Stimulated activated CD8-positive, alpha-beta memory T cell treated with anti-CD3 and anti-CD28 coated beads, Interleukin-15, amount 100 ng/mL, for 1 hour (primary cell): ENCODE results near the gene NAA40.

Source experiments
- DNase-seq: peaks from one replicate; pipeline ENCODE4 v3.0.0-alpha.2; 2020; ENCODE audit warnings: low read depth

The NAA40 gene

GRCh38 chr11:63913866-63914830, 24.7 kb upstream of the NAA40 start:
- DNase-seq, result no peak

DNA sequence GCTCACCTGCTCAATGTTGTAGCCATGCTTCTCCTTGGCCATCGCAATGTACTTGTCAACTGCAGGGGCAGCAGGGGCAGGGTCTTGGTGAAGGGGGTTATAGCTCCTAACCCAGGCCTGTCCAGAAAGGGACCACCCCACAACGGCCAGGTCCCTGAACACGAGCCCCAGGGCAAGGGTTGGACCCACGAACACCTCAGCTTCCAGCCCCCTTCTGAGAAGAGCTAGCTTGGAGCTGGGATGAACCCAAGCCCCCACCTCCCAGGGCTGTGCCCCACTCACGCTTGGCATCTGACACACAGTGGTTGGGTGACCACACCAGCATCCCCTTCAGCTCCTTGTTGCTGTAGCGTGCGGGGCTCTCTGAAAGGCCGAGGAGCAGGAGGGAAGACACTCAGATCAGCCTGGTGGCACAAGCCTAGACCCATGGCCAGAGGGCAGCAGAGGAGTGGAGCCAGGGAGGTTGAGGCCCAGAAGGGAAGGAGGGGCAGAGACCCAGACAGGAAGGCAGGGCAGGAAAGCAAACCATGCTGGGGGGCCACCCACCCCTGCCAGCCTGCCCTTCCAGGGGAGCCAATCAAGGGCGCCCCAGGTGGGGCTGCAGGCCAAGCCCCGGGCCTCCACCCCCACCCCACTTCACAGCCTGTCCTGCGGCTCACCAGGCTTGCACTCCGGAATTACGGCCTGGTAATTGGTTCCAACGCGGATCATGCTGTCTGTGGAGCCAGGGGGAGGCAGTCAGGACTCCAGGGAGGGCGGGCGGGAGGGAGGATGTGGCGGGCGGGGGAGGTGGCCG, 23.7 kb upstream of the NAA40 start:
- no peak for DNase-seq

- DNase-seq, result no peak
Measured at GRCh38 chr11:63915961-63916836, 22.6 kb upstream of the NAA40 start.

GRCh38 chr11:63916837-63917691, 21.7 kb upstream of the NAA40 start, which contains the start of gene RCOR2:
TSS of gene RCOR2 (minus strand) at chr11:63917164. CDS start at chr11:63916456, 708 bp downstream.
- DNase-seq, result no peak

DNA sequence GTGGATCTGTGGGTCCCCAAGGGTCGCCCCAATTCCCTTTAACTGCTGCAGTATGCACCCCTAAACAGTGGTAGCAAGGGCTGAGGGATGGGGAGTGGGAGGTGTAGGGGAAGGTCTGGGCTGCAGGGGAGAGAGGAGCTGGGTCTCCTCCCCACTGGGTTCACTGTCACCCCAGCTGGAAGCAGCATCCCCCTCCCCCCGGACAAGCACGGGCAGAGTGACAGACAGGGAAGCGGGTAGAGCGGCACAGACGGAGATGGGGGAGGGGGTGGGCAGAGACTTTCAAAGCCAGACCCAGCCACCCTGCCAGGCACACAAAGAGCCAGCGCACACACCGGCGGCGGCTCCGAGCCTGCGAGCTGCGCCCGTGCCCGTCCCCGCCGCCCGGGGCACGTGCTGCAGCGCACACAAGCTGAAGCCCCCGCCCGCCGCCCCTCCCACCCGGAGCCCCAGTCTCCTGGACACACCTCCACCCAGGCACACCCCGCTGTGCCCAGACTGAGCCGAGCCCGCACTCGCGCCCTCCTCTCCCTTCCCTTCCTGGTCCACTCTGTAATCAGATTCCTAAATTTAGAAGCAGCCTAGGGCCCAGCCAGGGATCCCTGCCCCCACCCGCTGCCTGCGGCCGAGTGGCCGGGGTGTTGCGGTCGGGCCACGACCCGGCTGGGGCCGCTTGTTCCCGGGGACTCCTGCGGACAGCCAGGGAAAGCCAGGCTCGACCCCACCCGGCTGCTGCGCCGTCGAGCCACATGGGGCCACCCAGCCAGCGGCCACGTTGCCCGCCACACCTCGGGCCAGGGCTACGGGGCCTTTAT, 20.9 kb upstream of the NAA40 start:
- DNase-seq, result no peak

- DNase-seq, result no peak
Measured at GRCh38 chr11:63918507-63919191, 20.2 kb upstream of the NAA40 start.

DNA sequence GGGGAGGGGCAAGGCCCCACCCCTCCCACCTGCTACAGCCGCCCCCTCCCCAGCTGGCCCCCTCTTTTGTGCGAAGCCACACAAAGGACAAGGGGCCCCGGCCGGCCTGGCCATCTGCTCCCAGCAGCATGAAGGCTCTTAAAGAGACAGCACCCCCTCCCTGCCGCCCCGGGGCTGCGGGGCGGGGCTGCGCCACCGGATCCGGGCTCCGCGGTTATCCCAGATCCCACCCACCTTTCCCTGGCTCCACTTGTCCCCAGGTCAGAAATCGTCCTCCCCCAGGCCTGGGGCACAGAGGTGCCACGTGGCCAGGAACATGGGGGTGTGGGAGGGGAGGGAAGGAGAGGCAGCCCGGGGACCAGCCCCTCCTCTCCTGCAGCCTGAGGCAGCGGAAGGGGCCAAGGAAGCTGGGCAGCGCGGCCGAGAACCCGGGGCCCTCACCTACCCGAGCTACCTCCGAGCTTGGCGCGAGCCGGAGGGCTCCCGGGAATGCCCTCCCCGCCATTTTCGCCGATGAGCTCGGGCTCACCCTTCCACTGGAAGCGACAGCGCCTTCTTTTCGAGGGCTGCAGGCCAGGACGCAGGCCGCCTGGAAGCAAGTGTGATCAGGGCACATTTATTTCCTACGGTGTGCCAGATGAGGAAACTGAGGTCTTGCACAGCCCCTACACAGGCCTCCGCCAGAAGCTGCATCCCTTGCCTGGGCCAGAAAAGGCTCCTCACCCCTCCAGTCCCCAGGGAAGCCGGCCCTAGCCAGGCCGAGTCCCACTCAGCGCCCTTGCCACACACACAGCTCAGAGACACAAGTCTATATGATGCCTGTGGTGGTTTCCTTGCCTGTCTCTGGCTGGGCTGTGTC, 19.3 kb upstream of the NAA40 start:
- DNase-seq, result no peak

DNA sequence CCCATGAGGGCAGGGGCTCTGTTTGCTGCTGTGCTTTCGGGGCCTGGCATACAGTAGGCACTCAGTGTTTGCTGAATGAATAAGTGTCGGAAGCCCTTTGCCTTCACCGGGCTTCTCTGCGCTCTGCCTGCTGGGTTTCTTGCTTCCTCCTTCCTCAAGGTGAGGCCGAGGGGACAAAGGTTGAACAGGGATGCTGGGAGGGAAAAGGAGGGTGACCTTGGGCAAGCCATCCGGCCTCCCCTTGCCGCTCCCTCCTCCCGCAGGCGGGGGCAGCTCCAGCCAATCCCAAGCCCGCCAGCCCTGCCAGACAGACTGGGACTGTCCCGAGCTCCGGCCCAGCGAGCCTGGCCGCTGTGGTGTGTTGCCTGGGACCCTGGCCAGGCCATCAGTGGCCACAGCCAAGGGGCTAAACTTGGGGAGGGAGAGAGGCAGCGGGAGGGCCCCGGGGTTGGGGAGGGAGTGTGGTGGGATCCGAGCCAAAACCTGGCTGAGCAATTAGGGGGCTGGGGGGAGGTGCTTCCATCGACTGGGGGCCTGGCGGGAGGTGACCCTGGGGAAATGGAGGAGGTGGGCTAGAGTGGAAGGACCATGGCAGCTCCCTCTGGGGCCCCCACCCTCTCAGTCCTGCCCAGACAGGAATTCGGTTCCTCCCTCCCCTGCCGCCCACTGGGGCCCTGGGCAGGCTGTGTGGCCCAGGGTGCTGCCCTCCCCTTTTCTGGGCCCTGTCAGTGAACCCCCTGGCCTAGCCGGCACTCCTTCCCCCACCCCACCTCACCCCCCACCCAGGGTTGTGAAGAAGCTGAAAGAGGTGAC, 18.5 kb upstream of the NAA40 start:
- no peak for DNase-seq

DNA sequence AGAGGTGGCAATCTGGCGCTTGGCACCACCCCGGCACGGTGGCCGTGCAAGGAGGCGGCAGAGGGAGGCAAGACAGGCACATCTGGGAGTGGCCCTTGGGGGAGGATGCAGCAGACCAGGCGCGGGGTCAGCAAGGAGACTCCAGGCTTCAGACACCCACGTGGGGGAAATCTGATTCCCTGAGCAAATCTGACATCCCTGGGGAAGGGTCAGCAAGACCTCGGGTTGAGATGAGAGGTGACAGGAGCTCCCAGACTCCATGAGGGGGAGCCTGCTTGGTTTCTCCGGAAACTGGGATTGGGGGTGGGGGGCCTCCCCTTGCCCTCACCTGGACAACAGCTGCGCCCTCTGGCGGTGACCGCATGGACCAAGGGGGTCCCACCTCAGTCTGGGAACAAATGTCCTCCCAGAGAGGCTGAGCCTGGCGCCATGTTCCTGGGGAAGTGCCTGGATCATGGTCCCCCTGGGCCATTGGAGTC, 17.8 kb upstream of the NAA40 start:
- DNase-seq, result no peak

- DNase-seq, result no peak
Measured at GRCh38 chr11:63922673-63923192, 16.1 kb upstream of the NAA40 start.

DNA sequence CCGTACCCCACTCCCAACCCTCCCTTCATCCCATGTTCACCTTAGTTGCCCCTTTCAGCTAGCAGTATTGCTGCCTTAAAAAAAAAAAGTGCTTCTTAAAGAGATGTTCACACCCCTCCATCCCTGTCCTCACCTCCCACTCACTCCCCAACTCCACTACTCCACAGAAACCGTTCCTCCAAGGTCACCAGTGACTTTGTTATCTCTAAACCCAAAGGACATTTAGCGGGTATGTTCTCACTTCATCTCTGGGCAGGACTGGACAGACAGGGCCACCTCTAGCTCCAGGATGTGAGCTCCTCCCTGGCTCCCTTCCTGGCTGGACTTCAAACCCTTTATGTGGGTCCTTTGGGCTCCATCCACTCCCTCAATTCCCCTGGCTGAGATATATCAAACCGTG, 15.5 kb upstream of the NAA40 start:
- DNase-seq, result no peak

DNA sequence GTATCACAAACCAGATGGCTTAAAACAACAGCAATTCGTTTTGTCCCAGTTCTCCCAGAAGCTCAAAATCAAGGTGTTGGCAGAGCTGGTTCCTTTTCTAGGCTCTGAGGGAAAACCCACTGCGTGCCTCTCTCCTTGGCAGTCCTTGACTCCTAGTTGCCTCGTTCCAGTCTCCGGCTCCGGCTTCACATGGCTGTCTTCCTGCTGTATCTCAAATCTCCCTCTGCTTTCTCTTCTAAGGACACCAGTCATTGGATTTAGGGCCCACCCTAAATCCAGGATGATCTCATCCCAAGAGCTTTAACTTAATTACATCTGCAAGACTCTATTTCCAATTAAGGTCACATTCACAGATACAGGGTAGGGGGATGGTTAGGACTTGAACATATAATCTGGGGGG, 9.2 kb upstream of the NAA40 start:
- DNase-seq, result no peak

GRCh38 chr11:63931045-63931444, 7.8 kb upstream of the NAA40 start:
- DNase-seq, result no peak

GRCh38 chr11:63931876-63932275, 6.9 kb upstream of the NAA40 start:
- DNase-seq, result no peak

- no peak for DNase-seq
Measured at GRCh38 chr11:63933459-63933858, 5.3 kb upstream of the NAA40 start.

GRCh38 chr11:63937713-63938478, 906 bp upstream of the NAA40 start:
- DNase-seq, result no peak
